Thyroid gland (tissue), 4 donors: ENCODE data around the gene SLC13A4. TPM values are rescaled to one million over a fixed set of nuclear protein-coding genes. Genes with fewer than 3 reads are reported as not detected.
"Not testable (repeated sequence)": the region's sequence is repeated elsewhere in the genome, so short reads cannot be mapped to it uniquely, and the experiment has no call there.

Experiments used
- DNase-seq, 2 donors: peaks; one replicate each; pipeline ENCODE4 v3.0.0-alpha.2; 2019
- H3K27ac ChIP-seq, 3 donors: fragments of 200-600 bp; sonication (generic); 1 replicate in 2 of 3; 2 replicates in 1 of 3; pipeline ENCODE4 v1.5.1; 2016 to 2019; ENCODE audit warnings: mild to moderate bottlenecking in 1 of 3, moderate library complexity in 1 of 3
- H3K27me3 ChIP-seq: fragments of 200-600 bp; sonication (generic); one replicate; pipeline ENCODE4 v1.5.1; 2019
- H3K36me3 ChIP-seq, 2 donors: fragments of 200-600 bp; sonication (generic); one replicate each; pipeline ENCODE4 v1.5.1; 2016 to 2019
- H3K4me1 ChIP-seq, 2 donors: fragments of 200-600 bp; sonication (generic); one replicate each; pipeline ENCODE4 v1.5.1; 2017 to 2019
- H3K4me3 ChIP-seq, 3 donors: fragments of 200-600 bp; sonication (generic); replicated peaks in 1 of 3; 1 replicate in 2 of 3; 2 replicates in 1 of 3; pipeline ENCODE4 v1.5.1; 2016; ENCODE audit warnings: mild to moderate bottlenecking in 1 of 3
- H3K9me3 ChIP-seq: fragments of 200-600 bp; sonication (generic); one replicate; pipeline ENCODE4 v1.5.1; 2017
- POLR2A ChIP-seq, 2 donors: fragments of 450-650 bp; IDR thresholded peaks; one replicate each; pipeline ENCODE4 v1.6.1; 2017; ENCODE audit warnings: antibody characterized with exemption in 2 of 2, mild to moderate bottlenecking in 2 of 2, moderate library complexity in 1 of 2
- WGBS, 2 donors: methylation state at CpG; one replicate each; pipeline ENCODE4 v1.1.5; 2017; 5-methylcytosine and 5-hydroxymethylcytosine counted together
- intact Hi-C: fragments of 100-400 bp; cut with DNase I; formaldehyde crosslinking; loops from one replicate; pipeline ENCODE4 v1.15.1; 2023
- small RNA-seq: library from RNA; depleted of rRNA; stranded (forward); fragments of <200 nt; gene quantifications from one replicate; pipeline ENCODE3, GENCODE V24; 2016
- total RNA-seq, 4 donors: library from RNA; depleted of rRNA; stranded (reverse); fragments of >200 nt; gene quantifications; one replicate each; pipeline ENCODE4 v1.2.3, GENCODE V29; 2016
- TF ChIP-seq, protein P1 (sequence below), 6 experiments: fragments of 200-600 bp in 3 of 6; fragments of 450-650 bp in 3 of 6; sonication (generic) in 3 of 6; IDR thresholded peaks; one replicate each; pipeline ENCODE4 v1.5.1; 2016 to 2019; ENCODE audit warnings: antibody characterized with exemption in 6 of 6, mild to moderate bottlenecking in 2 of 6, inconsistent platforms in 1 of 6, moderate library complexity in 1 of 6

Gene SLC13A4
- total RNA-seq, 4 donors from 2014 or later = 0.20 TPM; not detected in 3

GRCh38 chr7:135644154-135644553 is 83.8 kb downstream of the SLC13A4 start:
- no peak overlapping the region for H3K27ac ChIP-seq
- no peak for DNase-seq
- H3K27me3 ChIP-seq = no peaks in the 10 kb centered on the region
- H3K4me3 ChIP-seq = no peak overlapping the region
- 70 to 95% methylated on average over 3 of the region's 3 CpGs for WGBS, 2 donors
- no peaks in the 10 kb centered on the region for H3K36me3 ChIP-seq
- intact Hi-C loops = loop anchor here (5.0 kb wide), 1 partner anchor 357 kb away; no protein-coding TSS in a partner anchor
- H3K4me1 ChIP-seq = peaks cover 8 to 11% of the 10 kb centered on the region in 2 donors
- no peaks in the 10 kb centered on the region for H3K9me3 ChIP-seq
- TF ChIP-seq POLR2A (IDR thresholded peaks at IDR 0.05) = no peak
- TF ChIP-seq, protein P1, sequence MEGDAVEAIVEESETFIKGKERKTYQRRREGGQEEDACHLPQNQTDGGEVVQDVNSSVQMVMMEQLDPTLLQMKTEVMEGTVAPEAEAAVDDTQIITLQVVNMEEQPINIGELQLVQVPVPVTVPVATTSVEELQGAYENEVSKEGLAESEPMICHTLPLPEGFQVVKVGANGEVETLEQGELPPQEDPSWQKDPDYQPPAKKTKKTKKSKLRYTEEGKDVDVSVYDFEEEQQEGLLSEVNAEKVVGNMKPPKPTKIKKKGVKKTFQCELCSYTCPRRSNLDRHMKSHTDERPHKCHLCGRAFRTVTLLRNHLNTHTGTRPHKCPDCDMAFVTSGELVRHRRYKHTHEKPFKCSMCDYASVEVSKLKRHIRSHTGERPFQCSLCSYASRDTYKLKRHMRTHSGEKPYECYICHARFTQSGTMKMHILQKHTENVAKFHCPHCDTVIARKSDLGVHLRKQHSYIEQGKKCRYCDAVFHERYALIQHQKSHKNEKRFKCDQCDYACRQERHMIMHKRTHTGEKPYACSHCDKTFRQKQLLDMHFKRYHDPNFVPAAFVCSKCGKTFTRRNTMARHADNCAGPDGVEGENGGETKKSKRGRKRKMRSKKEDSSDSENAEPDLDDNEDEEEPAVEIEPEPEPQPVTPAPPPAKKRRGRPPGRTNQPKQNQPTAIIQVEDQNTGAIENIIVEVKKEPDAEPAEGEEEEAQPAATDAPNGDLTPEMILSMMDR (IDR thresholded peaks at IDR 0.05) = no peak

DNA sequence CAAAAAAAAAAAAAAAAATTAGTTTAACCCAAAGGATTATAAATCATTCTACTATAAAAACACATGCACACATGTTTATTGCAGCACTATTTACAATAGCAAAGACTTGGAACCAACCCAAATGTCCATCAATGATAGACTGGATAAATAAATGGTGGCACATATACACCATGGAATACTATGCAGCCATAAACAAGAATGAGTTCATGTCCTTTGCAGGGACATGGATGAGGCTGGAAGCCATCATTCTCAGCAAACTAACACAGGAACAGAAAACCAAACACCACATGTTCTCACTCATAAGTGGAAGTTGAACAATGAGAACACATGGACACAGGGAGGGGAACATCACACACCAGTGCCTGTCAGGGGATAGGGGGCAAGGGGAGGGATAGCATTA is 88.3 kb downstream of the SLC13A4 start:
- not testable (repeated sequence) for H3K4me1 ChIP-seq, H3K36me3 ChIP-seq, H3K4me3 ChIP-seq, H3K27me3 ChIP-seq, DNase-seq, H3K9me3 ChIP-seq, H3K27ac ChIP-seq
- intact Hi-C loops = loop anchor here (5.0 kb wide), 1 partner anchor 352 kb away; no protein-coding TSS in a partner anchor

DNA sequence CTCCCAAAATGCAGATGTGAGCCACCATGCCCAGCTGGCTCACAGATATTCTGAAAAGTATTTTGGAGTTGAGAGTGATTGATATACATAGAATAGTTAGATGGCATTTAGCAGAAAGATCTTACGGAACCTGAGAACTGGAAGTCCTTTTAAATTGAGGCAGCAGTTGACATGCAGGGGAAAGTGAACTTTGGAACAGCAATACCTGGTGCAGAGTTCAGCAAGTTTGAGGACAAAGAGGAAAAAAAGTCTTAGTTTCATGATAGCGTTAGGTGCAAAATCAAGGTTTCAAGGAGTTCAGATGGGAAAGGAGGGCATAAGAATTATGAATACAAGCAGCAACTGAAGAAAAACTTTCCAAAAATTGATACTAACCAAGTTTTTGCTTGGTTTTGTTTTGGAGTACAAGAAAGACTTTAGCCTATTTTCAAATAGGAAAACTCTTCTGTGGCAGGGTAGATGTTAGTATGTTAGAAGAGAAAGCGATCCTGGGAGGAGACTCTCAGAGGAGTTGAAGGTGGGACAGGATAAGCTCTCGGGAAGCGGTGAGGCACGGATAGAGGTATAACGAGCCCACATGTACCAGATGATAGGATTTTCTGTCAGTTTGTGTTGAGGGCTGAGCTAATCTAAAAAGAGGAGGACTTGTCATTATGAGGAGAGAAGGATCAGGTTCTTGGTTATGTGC is 93.7 kb downstream of the SLC13A4 start:
- 94 to 96% methylated on average over 7 of the region's 7 CpGs for WGBS, 2 donors
- no peak overlapping the region for H3K4me3 ChIP-seq
- TF ChIP-seq, protein P1 (IDR thresholded peaks at IDR 0.05) = no peak
- TF ChIP-seq POLR2A (IDR thresholded peaks at IDR 0.05) = no peak
- no peak overlapping the region for H3K27ac ChIP-seq
- no peaks in the 10 kb centered on the region for H3K27me3 ChIP-seq
- no peak for DNase-seq
- H3K36me3 ChIP-seq = peaks cover 3 to 21% of the 10 kb centered on the region in 2 donors
- no peaks in the 10 kb centered on the region for H3K4me1 ChIP-seq
- intact Hi-C loops = no loop called here
- no peaks in the 10 kb centered on the region for H3K9me3 ChIP-seq

Small RNAs within 50 kb of the gene (small RNA-seq; reads per million reads assigned to genes)
- not detected for gene RNU6-1154P

Other genes with a start within 250 kb of the SLC13A4 start
- 10 to 100 TPM; 25.6 to 36.8 (median 29.3) TPM for gene CNOT4, start 218.1 kb downstream of the SLC13A4 start, total RNA-seq
- 10 to 100 TPM; 33.1 to 37.1 (median 34.0) TPM for gene NUP205, start 170.3 kb downstream of the SLC13A4 start, total RNA-seq
- gene STMP1, start 65.7 kb downstream of the SLC13A4 start, total RNA-seq = 10 to 100 TPM; 28.2 to 42.2 (median 38.6) TPM
- gene FAM180A, start 20.6 kb upstream of the SLC13A4 start, total RNA-seq = 1 to 10 TPM; 2.7 to 5.0 (median 3.5) TPM
- 100 to 1,000 TPM; 116 to 128 (median 125) TPM for gene MTPN, start 249.2 kb upstream of the SLC13A4 start, total RNA-seq